HG02763 (cell line): ENCODE results near the gene TOX2.
A peak's percentile ranks its signal among the peaks of the same experiment; 100 is the strongest.

ENCODE experiments used
- ATAC-seq: cut with Tn5 transposase; IDR thresholded peaks from one replicate; pipeline ENCODE4 v1.9.1; 2021; ENCODE audit warnings: mild to moderate bottlenecking, moderate library complexity; ENCODE audit not compliant: unreplicated experiment

Gene TOX2

DNA sequence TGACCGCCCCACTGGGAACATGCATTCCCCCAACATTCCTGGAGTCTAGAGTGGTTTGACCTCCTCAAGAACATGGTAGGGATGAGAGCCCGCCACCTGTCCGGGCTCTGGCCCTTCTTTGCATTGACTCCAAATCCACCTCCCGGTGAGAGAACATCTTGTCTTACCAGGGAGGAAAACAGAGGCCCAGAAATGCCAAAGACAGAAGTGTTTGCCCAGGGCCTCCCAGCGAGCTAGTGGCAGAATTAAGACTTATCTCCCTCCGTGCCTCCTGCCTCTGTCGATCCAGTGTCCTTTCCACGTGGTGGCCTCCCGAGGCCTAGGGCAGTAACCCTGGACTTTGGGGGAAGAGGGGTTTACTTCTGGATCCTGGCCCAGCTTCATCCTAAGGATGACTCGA, 137.5 kb downstream of the TOX2 start:
- no peak for ATAC-seq

DNA sequence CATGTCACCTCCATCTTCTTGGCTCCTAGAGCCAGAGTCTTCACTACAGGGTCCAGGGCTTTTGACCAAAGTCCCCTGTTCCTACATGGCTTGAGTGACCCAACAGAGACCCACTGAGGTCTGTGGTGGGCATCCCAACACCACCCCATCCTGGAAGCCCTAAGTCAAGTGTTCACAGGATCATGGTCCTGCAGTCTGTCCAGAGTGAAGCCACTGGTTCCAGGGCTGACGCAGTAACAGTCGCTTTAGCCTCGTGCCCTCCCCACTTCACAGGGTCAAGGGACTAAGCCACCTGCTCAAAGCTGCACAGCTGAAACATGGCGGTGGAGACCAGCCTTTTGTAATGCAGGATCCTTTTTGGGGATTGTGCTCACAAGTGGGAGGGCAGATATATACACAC, 138.4 kb downstream of the TOX2 start:
- ATAC-seq: no peak

GRCh38 chr20:44054118-44054517, 139.5 kb downstream of the TOX2 start:
- ATAC-seq: no peak

DNA sequence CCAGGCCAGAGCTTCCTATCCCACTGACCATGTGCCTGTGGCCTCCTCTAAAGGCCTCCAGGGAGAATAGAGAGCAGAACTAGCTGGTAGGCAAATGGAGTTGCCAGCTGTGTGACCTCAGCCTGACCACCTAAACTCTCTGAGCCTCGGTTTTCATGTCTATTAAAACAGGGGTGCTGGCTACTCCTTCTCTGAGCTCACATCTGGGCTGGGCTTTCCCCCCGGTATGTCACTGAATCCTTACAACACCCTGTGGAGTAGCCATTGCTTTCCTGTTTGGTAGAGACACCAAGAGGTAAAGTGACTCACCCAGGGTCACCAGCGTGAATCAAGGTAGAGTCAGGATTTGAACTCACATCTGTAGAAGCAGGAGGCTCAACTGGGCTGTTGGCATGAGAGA, 140.2 kb downstream of the TOX2 start:
- no peak for ATAC-seq

- no peak for ATAC-seq
Measured at GRCh38 chr20:44056010-44056698, 141.5 kb downstream of the TOX2 start.

- no peak for ATAC-seq
Measured at GRCh38 chr20:44057698-44058675, 143.3 kb downstream of the TOX2 start.

DNA sequence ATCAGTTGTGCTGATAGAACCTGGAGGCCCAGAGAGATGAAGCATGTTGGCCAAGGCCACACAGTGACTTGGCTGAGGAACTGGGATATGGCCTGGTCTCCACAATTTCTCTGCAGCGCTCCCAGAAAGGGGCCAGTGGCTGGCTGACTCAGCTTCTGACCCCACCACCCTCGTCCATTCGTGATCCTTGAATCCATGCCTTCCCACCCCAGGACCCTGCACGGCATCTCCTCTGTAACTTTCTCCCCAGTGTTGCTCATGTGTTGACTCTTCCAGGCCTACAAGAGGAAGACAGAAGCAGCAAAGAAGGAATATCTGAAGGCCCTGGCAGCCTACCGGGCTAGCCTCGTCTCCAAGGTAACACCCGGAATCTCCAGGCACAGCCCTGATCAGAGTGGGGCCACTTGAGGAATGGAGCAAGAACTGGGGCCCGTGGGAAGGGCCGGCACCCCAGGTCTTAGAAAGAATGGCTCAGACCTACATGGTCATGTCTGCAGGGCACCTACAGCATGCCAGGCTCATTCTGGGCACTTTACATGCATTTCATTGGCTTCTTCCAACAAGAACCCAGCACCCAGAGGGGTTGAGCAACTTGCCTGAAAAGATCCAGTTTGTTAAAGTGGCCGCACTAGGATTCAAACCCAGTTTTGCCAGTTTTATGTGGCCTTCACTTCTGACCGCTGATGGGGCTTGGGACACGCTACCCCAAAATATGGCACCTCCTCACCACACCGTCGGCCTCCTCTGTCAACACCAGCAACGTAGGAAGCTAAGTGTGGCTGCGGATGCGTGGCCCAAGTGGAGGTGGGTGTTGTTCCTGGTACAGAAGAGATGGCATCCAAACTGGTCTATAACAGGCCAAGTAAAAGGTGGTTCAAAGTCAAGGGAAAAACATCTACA, 150.1 kb downstream of the TOX2 start:
- ATAC-seq: no peak

GRCh38 chr20:44065401-44066340, 151.0 kb downstream of the TOX2 start:
- no peak for ATAC-seq

- no peak for ATAC-seq
Measured at GRCh38 chr20:44066645-44067606, 152.3 kb downstream of the TOX2 start.

- ATAC-seq: no peak
Measured at GRCh38 chr20:44067650-44068081, 153.0 kb downstream of the TOX2 start.

- no peak for ATAC-seq
Measured at GRCh38 chr20:44068316-44069201, 153.9 kb downstream of the TOX2 start.

DNA sequence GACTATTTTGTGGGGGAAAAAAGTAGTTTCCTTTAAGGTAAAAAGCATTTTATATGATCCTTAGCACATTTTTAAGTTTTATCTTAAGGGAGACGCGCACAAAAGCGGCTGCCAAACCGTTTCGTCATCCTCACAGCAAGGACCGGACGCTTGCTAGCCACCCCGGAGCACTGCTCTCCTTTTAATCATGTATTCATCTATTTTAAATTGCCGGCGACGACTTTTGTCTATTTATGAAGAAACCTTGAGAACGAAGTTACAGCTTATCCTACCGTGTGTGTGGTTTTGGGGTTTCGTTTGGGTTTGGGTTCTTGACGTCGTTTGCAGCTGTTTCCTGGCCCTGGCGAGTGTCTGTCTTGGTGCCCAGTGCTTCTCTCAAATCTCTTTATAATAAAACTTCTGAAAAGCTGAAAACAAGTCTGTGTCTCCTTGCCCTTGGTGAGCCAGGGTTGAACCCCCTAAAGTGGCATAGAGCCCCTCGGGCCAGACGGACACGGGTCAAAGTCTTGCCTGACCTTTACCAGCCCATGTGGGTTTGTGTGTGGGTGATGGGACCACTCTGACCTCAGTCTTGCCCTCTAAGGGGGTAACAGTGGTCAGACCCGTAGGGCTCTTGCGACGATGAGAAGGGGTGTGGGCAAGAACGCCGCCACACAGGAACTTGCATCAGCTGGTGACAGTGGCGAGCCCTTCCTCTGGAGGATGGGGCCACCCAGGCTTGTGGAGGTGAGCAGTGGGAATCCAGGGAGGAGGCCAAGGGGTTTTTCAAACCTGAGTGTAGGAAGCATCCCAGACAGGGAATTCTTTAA, 154.8 kb downstream of the TOX2 start:
- peak; percentile 52 for ATAC-seq

DNA sequence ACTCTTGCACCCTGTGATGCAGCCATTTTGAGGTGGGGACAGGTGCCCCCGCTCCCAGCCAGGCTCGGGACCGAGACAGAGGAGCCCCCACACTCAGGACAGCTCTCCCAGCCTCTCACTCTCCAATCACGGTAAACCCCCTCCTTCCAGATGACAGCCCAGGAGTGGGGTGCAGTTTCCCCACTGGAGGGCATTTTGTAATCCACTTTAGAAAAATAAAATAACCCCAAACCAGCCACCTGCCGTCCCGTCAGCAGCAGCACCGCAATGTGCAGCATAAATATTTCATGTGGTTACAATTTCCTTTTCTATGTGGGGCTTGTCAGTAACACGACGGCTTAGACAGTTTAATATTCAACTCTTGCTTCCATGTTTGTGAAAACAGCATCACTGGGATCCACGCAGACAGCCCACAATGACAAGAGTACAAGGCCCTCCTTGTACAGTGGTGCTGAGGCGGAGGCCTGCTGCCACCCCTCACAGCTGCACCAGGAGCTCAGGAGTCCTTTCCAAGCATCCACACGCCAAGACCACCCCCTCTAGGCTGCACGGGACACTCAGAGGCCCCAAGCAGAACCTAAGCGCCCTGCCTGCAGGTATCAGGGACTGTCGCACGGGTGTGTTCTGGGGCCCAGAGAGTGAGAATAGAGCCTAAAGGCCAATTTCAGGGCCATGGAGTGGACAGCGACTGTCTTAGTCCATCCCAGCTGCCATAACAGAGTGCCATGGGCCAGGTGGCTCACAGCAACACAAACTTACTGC, 155.7 kb downstream of the TOX2 start:
- ATAC-seq: no peak

- ATAC-seq: no peak
Measured at GRCh38 chr20:44071057-44071456, 156.4 kb downstream of the TOX2 start.

DNA sequence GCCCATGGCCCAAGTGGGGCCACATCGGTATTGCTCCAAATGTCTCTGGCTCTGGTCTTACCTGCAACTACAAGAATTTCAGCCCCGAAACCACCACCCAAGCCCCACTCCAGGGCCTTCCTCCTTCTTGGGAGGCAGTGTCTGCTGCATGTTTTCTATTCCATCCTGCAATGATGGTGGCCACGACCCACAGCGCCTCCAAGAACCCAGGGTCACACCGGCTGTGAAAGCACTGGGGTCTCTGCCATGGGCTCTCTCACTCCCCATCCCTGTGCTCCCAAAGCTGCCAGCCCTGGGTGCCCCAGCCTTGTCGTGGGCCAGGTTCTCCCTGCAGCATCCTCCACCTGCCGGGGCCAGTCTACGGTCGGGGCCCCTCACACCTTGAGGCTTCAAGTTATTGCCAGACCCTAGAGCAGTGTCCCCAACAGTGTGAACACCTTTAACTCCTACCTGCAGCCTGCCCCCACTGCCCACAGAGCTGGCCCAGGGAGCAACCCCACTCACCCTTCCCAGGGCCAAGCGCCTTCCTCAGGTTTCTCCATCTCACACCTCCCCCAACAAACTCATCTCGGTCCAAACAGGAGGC, 157.0 kb downstream of the TOX2 start:
- no peak for ATAC-seq

- ATAC-seq: no peak
Measured at GRCh38 chr20:44072384-44072783, 157.7 kb downstream of the TOX2 start.
